Stimulated activated CD4-positive, alpha-beta T cell treated with anti-CD3 and anti-CD28 coated beads, Interleukin-4, amount 100 ng/mL, for 48 hours (primary cell): ENCODE results near the gene USP25.

ENCODE experiments used
- DNase-seq, 2 donors: peaks; one replicate each; pipeline ENCODE4 v3.0.0-alpha.2; 2020; ENCODE audit warnings: low read depth in 2 of 2

Gene USP25

DNA sequence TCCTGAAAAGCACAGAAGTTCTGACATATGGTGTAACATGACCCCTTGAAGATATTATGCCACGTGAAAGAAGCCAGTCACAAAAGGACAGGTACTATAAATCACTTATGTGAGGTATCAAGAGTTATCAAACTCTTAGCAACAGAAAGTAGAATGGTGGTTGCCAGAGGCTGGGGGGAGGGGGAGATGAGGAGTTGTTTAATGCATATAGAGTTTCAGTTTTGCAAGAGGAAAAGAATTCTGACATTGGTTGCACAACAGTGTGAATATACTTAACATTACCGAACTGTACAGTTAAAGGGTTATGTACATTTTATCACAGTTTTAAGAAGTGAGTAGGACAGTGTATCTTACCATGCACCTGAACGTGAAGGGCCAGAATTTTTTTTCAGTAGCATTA lies 80.0 kb downstream of the USP25 start:
- DNase-seq: no peak

GRCh38 chr21:15815285-15815684 lies 85.5 kb downstream of the USP25 start:
- no peak for DNase-seq

- no peak for DNase-seq
These were observed 90.5 kb downstream of the USP25 start for GRCh38 chr21:15820327-15820726.

DNA sequence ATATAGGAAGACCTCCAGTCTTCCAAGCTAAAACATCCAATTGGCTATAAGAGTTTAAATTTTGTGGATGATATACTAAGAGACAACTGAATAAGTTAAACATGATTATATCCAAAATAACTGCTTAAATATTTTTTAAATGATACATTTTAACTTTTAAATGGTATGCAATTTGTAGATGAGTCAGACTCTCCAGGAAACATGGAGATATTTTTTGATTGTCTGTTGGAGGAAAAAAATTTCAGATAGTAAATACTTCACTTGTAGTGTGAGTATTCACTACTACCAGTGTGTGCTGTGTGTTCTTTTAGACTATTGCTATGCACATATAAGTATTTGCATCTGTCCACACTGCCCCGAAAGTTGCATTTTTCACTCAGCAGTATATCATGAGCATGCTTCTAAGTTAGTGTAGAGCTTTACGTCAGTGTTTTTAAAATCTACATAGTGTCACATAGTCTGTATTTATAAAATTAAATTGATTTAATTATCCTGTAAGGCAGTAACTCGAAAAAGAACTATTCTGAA lies 91.1 kb downstream of the USP25 start:
- DNase-seq: no peak

DNA sequence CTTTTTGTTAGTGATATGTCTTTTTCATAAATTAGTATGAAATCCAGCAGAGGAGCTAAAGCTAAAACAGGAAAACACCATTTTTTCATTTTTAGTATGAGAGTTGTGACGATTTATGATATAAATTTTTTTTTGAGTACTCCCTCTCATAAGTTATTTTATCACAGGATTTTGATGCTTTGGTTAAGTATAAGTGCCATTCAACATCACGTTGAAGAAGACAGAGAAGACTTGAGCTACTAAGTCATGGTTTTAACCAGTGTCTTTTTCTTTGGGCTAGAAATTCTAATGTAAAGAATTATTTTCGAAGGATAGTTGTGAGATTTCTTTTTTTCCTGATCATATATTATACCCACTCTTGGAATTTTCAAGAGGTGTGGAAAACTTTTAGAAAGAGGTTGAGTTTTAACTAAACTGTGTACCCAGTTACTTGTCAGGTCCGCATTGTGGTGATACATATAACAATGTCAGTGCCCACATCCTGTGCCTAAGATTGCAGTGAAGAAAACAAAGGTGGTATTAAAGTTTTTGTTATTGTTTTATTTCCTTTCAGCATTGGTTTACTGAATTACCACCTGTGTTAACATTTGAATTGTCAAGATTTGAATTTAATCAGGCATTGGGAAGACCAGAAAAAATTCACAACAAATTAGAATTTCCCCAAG lies 93.8 kb downstream of the USP25 start:
- no peak for DNase-seq

DNA sequence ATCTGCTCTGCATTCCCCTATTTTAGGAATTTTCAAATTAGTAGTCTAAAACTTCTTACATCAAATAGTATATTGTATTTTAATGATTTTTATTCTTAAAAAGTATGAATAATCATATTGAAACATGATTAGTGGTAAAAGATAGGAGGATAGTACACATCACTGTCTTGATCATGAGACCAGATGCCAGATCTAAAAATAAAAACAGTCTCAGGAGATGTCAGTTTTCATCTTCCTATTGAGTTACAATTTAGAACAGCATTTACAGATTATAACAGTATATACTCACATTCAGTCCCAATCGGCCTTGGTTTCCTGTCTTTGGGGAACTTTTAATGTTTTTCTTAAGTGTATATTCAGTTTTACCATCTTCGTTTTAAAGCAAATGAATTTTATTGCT lies 95.9 kb downstream of the USP25 start:
- no peak for DNase-seq

DNA sequence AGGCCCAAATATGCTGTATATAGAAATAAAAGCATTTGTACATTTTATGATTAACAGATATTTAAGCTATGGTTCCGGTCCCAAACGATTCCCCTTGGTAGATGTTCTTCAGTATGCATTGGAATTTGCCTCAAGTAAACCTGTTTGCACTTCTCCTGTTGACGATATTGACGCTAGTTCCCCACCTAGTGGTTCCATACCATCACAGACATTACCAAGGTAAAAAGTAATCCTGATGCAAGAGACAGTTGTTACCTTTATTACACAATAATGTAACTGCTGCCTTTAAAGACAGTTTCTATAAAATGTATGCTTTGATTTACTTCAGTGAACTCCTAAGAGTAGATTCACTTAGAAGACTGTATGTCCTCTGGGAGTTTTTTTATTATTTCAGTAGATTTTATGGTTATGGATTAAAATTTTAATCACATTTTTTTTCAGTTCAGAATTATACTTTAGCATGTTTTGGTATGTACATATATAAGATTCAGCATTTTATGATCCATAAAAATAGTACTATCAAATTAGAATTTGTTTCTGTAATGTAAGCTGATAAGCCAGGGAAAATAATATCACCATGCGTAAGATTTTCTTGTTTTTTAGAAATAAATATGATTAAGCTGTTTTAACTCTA lies 96.5 kb downstream of the USP25 start:
- DNase-seq: no peak

GRCh38 chr21:15826908-15827601 lies 97.3 kb downstream of the USP25 start:
- no peak for DNase-seq

GRCh38 chr21:15831497-15831896 lies 101.7 kb downstream of the USP25 start:
- DNase-seq: no peak

GRCh38 chr21:15837645-15838044 lies 107.9 kb downstream of the USP25 start:
- no peak for DNase-seq

DNA sequence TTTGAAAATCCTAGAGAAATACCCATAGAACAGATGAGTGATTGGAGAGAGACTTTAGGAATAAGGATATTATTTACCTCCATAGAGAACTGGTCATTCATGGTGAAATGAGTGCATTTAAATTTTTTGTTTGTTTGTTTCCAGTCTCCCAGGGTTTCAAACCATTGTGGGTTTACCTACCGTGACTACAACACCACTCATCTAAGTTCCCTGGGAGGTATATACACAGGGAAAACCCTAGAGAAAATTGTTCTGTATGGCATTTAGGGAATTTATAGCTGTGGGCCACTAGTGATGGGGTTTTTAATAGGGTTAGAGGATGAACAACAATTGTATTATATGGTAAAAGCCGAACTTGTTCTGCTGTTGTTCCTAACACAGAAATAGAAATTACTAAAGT lies 109.2 kb downstream of the USP25 start:
- DNase-seq: no peak

DNA sequence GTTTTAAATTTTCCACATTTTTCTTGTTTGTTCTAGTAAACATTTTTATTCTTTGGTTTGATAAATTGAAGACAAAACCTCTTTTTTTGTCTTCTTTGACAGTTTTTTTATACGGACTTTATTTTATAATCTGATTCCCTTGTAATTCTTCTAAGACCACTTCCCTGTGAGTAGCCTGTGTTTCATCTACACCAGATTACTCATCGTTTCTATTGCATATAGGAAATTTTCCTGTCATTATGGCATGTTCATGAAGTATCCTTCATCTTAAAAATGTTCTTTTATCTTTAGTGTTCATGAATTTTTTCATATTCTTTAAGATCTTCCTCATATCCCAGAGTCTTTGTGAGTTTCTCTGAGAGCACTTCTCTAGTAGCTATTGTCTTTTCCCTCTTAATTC lies 109.8 kb downstream of the USP25 start:
- DNase-seq: no peak

DNA sequence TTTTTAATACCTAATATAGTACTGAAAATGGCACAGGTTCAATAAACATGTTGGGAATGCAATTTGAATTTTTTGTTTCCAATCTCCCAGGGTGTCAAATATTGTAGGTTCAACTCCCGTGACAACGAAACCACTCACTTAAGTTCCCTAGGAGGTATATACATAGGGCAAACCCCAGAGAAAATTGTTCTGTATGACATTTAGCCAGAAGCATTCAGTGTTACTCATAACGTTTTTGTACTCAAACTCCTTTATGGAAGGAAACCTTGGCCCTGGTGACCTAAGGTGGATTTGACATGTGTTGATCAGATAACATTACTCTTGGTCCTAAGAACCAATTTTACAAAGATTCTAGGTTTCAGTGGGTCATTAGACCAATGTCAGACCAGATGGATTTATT lies 110.6 kb downstream of the USP25 start:
- no peak for DNase-seq

DNA sequence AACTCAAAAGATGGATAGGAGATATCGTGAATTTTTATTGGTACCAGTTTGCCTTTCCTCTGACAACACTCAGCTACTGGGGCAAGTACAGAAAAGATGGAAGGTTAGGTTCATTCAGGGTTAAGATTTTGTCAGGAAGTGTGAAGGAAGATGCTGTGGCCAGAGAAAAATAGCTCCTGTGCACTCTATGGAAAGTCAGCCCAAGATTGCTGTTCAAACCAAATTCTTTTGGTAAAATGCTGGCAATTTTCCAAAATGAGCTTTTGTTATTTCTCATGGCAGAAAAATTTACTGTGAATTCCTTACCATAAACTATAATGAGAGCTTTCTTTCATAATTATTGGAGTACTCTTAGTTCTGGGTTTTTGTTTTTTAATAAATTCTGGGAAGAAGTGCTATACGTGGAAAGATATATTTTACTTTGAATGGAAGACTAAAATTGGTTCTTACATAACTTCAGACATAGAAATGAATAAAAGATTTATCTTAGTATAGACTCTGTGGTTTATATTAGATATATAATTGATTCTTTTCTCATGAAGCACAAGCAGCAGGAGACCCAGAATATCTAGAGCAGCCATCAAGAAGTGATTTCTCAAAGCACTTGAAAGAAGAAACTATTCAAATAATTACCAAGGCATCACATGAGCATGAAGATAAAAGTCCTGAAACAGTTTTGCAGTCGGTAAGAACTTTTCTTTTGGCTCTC lies 112.2 kb downstream of the USP25 start:
- no peak for DNase-seq

DNA sequence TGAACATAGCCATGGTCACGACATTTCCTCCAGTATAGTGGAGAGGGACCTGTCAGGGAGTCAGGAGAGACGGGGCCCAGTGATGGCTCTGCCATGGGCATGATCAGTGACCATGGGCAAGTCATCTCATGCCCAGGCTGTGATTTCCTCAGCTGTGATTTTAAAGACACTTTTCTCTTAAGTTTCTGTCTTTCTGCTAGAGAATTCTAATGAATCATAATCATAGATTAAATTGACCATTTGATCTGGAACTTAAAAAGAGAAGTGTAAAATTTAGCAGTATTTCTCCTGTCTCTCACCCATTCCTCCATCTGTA lies 112.7 kb downstream of the USP25 start:
- no peak for DNase-seq

DNA sequence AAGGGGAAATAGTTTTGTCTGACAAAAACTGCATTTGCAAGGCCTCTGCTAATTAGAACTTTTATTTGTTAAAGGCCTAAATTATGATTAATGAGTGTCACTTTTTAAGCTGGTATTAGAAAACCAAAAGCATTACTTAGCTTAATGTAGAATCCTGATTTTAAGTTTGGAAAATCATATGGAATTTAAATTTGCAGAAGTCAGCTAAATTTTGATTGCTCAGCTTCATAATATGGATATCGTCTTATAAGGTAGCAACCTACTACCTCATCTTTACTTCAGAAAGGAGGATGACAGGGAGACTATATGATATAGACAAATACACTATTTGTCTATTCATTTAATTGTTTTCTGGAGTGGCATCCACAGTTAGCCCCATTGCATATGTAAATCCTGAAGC lies 114.0 kb downstream of the USP25 start:
- no peak for DNase-seq

- DNase-seq: no peak
These were observed 119.1 kb downstream of the USP25 start for GRCh38 chr21:15848634-15849560.

DNA sequence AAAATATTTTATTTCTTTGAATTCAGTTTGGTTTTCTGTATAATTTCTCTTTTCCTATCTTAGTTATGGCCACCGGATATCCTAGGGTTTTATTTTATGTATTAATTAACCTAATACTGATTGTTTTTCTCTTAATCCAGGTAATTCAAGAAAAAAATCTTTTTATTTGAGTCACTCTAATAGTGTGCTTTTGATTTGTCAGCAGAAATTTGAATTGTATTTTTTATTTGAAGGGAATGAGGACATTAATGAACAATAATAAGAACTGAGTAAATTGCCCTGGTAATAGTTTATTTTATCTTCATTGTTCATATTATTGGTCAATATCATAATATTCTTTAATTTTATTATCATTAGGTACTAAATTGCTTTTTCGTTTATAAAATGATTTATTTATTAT lies 120.1 kb downstream of the USP25 start:
- no peak for DNase-seq

GRCh38 chr21:15850645-15851044 lies 120.9 kb downstream of the USP25 start:
- no peak for DNase-seq

GRCh38 chr21:15852146-15852545 lies 122.4 kb downstream of the USP25 start:
- no peak for DNase-seq

DNA sequence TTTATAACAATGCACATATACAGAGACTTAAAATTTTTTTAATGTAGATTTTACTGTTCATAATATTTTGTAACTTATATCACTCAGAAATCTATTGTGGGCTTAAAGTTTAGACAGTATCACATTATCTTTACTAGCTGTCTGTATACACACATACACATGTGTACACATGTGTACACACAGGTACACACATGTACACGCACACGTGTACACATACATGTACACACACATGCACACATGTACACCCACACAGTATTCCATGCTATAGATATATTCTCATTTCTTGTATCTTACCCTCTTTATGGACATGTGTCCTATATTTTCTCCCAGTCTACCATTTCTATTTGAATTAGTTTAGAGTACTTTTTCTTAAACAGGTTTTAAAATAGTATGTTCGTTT lies 123.3 kb downstream of the USP25 start:
- no peak for DNase-seq
